Stomach smooth muscle (tissue), 2 donors: ENCODE data around the gene FAM13A.
A peak's percentile ranks its signal among the peaks of the same experiment; 100 is the strongest.

Source experiments
- H3K27ac ChIP-seq: one replicate; pipeline ENCODE4 v1.7.0; 2013; ENCODE audit warnings: mild to moderate bottlenecking, low read length, inconsistent platforms
- H3K27me3 ChIP-seq, 2 donors: one replicate each; pipeline ENCODE4 v1.7.0; 2013; ENCODE audit warnings: low read length in 2 of 2; ENCODE audit not compliant: insufficient read depth in 2 of 2, control insufficient read depth in 1 of 2
- H3K36me3 ChIP-seq, 2 donors: one replicate each; pipeline ENCODE4 v1.7.0; 2013; ENCODE audit warnings: low read length in 2 of 2; ENCODE audit not compliant: control insufficient read depth in 2 of 2, insufficient read depth in 2 of 2
- H3K4me1 ChIP-seq: one replicate; pipeline ENCODE4 v1.7.0; 2013; ENCODE audit warnings: low read length; ENCODE audit not compliant: control insufficient read depth, insufficient read depth
- H3K4me3 ChIP-seq, 2 donors: one replicate each; pipeline ENCODE4 v1.7.0; 2013; ENCODE audit warnings: low read length in 2 of 2
- H3K9ac ChIP-seq, 2 donors: one replicate each; pipeline ENCODE4 v1.7.0; 2013; ENCODE audit warnings: low read length in 2 of 2, mild to moderate bottlenecking in 1 of 2
- H3K9me3 ChIP-seq, 2 donors: one replicate each; pipeline ENCODE4 v1.7.0; 2013; ENCODE audit warnings: low read length in 2 of 2; ENCODE audit not compliant: control insufficient read depth in 2 of 2
- donor health status: healthy.
- donor health status: Pancreatic carcinoma.

FAM13A gene

DNA sequence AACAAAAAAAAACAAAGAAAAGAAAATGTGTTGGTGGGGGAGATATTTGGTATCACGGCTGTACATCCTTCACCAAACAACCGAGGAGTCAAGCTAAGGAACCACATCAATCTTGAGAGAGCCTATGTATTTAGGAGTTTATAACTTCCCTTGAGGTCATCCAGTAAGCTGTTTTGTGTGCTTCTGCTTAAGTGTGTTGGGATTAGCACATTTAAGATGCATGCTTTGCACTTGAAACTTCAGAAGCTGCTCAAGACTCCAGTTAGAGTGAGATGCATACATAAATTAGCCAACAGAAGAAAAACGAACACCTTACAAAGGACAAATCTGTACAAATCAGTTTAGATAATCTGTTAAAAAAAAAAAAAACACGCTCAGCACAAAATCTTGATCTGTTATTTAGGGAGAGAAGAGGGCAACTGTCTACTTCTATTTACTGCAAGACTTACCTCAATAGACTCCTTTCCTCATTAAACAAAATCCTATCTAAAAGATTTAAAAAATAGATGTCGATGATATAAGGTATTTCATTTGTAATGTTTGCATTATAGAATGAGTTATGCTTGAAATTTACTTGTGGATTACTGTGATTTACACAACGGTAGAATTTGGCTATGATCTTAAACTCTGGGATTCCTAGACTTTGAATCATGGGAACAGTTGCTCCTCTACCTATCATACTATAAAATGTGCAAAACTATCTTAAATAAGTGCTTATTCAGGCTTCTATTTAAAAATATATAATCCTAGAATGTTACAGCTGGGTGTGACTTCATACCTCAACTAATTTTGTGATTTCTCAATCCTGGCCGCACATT, 305.5 kb downstream of the FAM13A start:
- H3K36me3 ChIP-seq: peaks cover 39 to 45% of the 10 kb centered on the region in 2 donors
- H3K4me3 ChIP-seq: no peak overlapping the region
- H3K9ac ChIP-seq: no peak overlapping the region
- H3K4me1 ChIP-seq: no peaks in the 10 kb centered on the region
- H3K27me3 ChIP-seq: no peaks in the 10 kb centered on the region
- no peak overlapping the region for H3K27ac ChIP-seq
- no peaks in the 10 kb centered on the region for H3K9me3 ChIP-seq

DNA sequence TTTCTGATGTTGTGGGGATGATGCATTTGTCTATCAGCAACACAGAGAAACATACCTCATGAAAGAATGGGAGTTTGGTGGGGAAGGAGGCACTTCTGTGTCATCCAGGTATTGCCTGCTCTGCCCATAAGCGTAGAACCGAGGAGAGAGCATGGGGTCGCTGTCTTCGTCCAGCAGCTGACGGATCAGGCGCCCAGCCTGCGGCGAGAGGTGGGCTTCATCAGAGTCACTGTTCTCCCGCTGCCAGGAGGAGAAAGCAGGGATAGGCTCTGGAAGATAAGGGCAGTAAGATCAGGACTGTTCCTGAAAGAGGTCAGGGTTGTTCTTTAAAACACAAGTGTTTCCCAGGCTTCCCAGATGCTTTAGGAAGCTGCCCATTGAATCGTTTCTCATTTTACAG, 306.6 kb downstream of the FAM13A start:
- H3K27me3 ChIP-seq: no peaks in the 10 kb centered on the region
- no peaks in the 10 kb centered on the region for H3K9me3 ChIP-seq
- no peak overlapping the region for H3K4me3 ChIP-seq
- H3K9ac ChIP-seq: no peak overlapping the region
- peaks cover 45 to 46% of the 10 kb centered on the region in 2 donors for H3K36me3 ChIP-seq
- no peak overlapping the region for H3K27ac ChIP-seq
- H3K4me1 ChIP-seq: peaks cover 10% of the 10 kb centered on the region

DNA sequence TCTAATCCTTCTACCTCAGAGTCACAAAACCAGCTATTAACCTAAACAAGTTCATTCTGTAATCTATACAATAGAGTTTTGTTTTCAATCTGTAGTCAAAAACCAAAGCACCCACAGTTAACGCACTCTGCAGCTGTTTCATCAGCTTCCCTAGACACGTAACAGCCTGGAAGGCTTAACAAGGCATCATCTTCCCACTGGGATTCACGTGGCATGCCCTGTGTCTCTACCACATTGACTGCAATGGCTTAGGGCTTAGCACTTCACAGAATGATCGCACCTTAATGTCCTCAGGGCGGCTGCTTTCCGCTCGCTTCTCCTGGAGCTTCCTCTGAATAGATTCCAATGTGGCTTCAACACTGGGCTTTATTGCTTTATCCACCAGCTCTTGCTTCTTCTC, 309.6 kb downstream of the FAM13A start:
- H3K27me3 ChIP-seq: no peaks in the 10 kb centered on the region
- H3K9me3 ChIP-seq: no peaks in the 10 kb centered on the region
- no peak overlapping the region for H3K4me3 ChIP-seq
- H3K36me3 ChIP-seq: peaks cover 40 to 58% of the 10 kb centered on the region in 2 donors
- no peak overlapping the region for H3K9ac ChIP-seq
- H3K27ac ChIP-seq: no peak overlapping the region
- H3K4me1 ChIP-seq: peaks cover 11% of the 10 kb centered on the region

DNA sequence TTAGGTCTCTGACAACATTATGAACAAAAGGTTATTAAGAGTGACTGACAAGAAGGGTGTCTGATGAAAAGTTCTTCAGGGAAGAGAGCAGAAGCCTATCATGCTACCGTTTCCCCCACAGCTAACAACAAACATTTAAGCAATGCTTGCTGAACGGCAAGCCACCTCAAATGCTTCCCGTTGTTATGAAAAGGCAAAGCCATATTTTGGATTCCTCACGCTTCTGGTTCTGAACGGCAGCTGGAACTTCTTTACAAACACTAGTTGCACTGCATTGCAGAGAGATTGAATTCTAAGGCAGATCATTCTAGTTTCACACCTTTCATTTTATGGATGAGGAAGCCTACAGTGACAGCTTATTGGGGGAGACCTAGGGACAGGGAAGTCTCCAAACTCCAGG, 310.8 kb downstream of the FAM13A start:
- Histone ChIP-seq H3K27me3 (no peaks in the 10 kb centered on the region), H3K4me1 (peaks cover 11% of the 10 kb centered on the region), H3K36me3 (peaks cover 37 to 63% of the 10 kb centered on the region in 2 donors), H3K9ac (no peak overlapping the region), H3K9me3 (no peaks in the 10 kb centered on the region), H3K4me3 (no peak overlapping the region), H3K27ac (no peak overlapping the region)

DNA sequence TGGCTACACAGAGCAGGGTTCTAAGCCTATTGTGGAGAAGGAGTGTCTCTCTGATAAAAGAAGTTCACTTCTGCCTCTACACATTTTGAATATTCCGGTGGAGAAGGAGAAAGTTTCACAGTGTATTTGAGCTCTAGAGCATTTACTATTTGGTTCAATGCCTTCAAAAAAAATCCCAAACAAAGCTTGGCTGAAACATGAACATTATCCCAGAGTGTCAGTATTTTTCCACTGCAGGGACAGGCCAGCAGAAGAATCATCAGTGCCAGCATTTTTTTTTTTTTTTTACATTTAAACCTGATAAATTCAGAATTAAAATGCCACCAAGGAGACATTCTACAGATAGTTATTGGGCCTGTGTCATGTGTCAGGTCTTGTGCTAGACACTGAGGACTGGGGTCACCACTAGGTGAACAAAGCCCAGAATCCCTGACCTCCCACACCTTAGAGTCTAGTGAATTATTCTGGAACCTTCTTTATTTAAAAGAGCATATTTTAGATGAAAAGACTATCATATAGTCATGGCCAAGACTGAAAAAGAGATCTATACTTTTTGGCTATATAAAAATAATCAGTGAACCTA, 311.3 kb downstream of the FAM13A start:
- no peak overlapping the region for H3K9ac ChIP-seq
- peaks cover 36 to 60% of the 10 kb centered on the region in 2 donors for H3K36me3 ChIP-seq
- H3K4me3 ChIP-seq: no peak overlapping the region
- no peak overlapping the region for H3K27ac ChIP-seq
- H3K27me3 ChIP-seq: no peaks in the 10 kb centered on the region
- H3K9me3 ChIP-seq: no peaks in the 10 kb centered on the region
- peaks cover 11% of the 10 kb centered on the region for H3K4me1 ChIP-seq

DNA sequence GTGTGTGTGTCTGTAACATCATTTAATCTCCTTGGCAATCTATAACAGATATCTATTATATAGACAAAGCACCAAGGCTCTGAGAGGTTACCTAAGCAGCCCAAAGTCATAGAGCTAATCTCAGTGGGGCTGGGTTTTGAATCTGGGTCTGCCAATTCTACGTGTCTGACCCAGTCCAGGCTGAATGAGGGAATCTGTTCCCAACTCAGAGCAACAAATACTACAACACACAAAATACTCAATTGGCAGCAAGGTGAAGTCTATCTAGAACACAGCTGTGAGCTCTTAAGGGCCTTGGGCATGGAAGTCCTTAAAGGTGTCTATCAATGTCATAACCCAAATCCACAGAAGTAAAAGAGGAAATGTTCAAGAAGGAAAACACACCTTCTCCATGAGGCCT, 311.8 kb downstream of the FAM13A start:
- Histone ChIP-seq H3K4me1 (peaks cover 12% of the 10 kb centered on the region), H3K4me3 (no peak overlapping the region), H3K27ac (no peak overlapping the region), H3K27me3 (no peaks in the 10 kb centered on the region), H3K9ac (no peak overlapping the region), H3K9me3 (no peaks in the 10 kb centered on the region), H3K36me3 (peaks cover 31 to 57% of the 10 kb centered on the region in 2 donors)

DNA sequence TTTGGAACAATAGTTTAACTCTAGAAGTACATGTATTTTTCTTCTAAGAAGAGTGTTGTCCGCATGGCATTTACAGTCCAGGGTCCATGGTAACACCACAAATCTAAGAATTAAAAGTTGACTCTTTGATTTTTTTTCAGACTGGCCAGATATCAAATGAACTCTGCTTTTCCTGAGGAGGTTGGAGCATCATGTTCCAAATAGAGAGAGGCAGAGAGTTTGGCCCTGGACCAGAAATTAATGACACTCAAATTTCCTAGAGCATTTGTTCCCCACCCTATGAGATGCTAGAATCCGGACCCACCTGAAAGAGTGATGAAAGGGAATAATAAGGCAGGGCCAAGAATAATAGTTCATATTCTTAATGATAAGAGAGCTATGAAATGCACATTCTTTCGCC, 312.4 kb downstream of the FAM13A start:
- Histone ChIP-seq H3K27ac (no peak overlapping the region), H3K36me3 (peaks cover 25 to 51% of the 10 kb centered on the region in 2 donors), H3K4me3 (no peak overlapping the region), H3K9me3 (no peaks in the 10 kb centered on the region), H3K4me1 (peaks cover 16% of the 10 kb centered on the region), H3K9ac (no peak overlapping the region), H3K27me3 (no peaks in the 10 kb centered on the region)

DNA sequence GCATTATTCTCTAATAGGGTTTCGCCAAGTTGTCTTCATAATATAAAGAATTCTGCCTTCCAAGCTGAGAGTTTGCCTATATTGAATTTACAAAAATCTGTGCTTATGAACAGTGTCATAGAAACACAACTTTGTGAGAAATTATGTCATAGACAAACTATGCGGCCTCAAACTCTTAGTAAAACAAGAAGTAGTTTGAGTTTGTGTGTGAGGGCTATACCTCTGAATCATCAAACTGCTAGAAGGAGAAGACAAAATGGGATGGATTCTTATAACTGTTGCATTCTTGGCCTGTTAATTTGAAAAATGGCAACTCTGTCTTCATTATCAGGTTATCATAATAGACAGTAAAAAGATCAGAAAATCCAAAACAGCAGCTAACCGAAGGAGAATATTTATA, 313.3 kb downstream of the FAM13A start:
- Histone ChIP-seq H3K9ac (no peak overlapping the region), H3K4me3 (no peak overlapping the region), H3K27ac (no peak overlapping the region), H3K4me1 (peaks cover 16% of the 10 kb centered on the region), H3K27me3 (no peaks in the 10 kb centered on the region), H3K36me3 (peaks cover 20 to 44% of the 10 kb centered on the region in 2 donors), H3K9me3 (no peaks in the 10 kb centered on the region)

DNA sequence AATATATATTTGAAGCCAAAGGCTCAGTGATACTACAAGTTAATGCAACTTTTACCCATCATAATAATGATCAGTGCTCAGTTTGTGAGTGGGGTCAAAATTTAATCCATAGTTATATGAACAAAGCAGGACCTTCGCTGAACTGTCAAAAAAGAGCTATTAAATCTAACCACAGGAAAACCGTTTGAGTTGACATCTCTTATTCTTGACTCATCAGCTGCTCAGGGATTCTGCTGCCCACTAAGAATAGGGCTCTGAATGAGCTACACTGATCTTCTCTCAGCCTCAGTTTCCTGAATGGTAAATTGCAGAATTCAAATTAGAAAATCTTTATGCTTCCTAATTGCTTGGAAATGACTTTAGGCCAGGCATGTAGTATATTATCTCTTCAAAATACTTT, 314.4 kb downstream of the FAM13A start:
- H3K9ac ChIP-seq: no peak overlapping the region
- peaks cover 24% of the 10 kb centered on the region for H3K4me1 ChIP-seq
- no peaks in the 10 kb centered on the region for H3K27me3 ChIP-seq
- peaks cover 19 to 38% of the 10 kb centered on the region in 2 donors for H3K36me3 ChIP-seq
- no peaks in the 10 kb centered on the region for H3K9me3 ChIP-seq
- no peak overlapping the region for H3K4me3 ChIP-seq
- no peak overlapping the region for H3K27ac ChIP-seq

DNA sequence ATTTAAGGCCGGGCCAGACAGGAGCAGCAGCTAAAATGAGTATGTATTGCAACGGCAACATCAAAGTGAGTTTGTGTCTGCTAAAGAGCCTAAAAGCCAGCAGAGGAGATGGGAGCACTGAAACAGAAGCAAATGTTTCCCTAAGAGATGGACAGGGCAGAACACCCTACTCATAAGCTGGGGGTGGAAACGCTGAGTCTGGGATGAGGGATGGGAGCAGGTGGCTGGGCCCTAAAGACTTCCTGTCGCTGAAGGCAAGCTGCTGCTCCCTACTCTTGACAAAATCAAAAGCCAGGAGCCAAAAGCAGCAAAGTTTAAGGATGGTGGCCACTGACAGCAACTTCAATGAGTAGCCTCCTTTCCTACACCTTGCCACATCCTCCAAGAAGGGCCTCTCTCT, 318.8 kb downstream of the FAM13A start:
- H3K27me3 ChIP-seq: no peaks in the 10 kb centered on the region
- peaks cover 17 to 18% of the 10 kb centered on the region in 2 donors for H3K36me3 ChIP-seq
- H3K27ac ChIP-seq: peak overlapping the region; percentile 53

More for the DNA sequence above, 318.8 kb downstream of the FAM13A start:
- no peak overlapping the region for H3K4me3 ChIP-seq
- H3K4me1 ChIP-seq: peaks cover 16% of the 10 kb centered on the region
- no peak overlapping the region for H3K9ac ChIP-seq
- H3K9me3 ChIP-seq: no peaks in the 10 kb centered on the region
